Stimulated activated CD8-positive, alpha-beta memory T cell treated with anti-CD3 and anti-CD28 coated beads, Interleukin-15, amount 100 ng/mL, for 48 hours (primary cell): ENCODE measurements around the gene TMEM225B.
A peak's percentile ranks its signal among the peaks of the same experiment; 100 is the strongest.
"Not testable (repeated sequence)": the region's sequence is repeated elsewhere in the genome, so short reads cannot be mapped to it uniquely, and the experiment has no call there.

Source experiments
- DNase-seq, 2 donors: peaks; one replicate each; pipeline ENCODE4 v3.0.0-alpha.2; 2020; ENCODE audit warnings: low read depth in 2 of 2

Gene TMEM225B, protein sequence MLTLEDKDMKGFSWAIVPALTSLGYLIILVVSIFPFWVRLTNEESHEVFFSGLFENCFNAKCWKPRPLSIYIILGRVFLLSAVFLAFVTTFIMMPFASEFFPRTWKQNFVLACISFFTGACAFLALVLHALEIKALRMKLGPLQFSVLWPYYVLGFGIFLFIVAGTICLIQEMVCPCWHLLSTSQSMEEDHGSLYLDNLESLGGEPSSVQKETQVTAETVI

DNA sequence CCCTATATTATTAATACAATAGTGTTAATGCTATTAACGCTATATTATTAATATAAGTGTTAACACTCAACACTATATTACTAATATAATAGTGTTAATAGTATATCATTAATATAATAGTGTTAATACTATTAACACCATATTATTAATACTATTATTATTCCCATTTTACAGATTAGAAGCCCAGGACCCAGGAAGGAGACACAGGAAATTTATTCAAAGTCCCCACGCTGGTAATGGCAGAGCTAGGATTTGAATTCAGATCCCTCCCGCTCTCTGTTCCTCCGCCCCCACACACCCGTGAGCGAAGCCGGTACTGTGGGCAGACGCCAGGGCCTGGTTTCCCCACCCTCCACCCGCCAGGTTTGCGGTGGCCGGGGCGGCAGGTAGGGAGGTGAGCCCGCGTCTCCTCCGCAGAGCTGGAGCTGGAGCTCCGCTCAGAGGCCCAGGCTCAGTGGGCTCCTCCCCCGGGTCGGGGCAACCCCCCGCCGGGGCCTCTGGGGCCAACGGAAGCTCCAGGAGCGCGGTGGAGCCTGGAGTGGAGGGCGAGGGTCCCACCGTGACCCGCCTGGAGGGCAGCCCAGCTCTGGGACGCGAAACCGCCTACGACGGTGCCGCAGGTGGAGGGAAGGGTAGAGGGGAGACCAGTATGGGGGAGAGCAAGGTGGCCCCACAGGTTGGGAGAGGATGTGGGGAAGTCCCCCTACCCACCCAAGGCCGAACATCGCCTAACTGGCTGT is at the start of gene TMEM225B:
Gene TMEM225B (plus strand): TSS at position 506 of the 740 bp plus-strand sequence. CDS start 6,122 bp downstream, outside the sequence.
- no peak for DNase-seq

DNA sequence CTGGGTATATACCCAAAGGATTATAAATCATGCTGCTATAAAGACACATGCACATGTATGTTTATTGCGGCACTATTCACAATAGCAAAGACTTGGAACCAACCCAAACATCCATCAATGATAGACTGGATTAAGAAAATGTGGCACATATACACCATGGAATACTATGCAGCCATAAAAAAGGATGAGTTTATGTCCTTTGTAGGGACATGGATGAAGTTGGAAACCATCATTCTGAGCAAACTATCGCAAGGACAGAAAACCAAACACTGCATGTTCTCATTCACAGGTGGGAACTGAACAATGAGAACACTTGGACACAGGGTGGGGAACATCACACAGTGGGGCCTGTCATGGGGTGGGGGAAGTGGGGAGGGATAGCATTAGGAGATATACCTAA is 48.5 kb upstream of the TMEM225B start:
- DNase-seq, result not testable (repeated sequence)

DNA sequence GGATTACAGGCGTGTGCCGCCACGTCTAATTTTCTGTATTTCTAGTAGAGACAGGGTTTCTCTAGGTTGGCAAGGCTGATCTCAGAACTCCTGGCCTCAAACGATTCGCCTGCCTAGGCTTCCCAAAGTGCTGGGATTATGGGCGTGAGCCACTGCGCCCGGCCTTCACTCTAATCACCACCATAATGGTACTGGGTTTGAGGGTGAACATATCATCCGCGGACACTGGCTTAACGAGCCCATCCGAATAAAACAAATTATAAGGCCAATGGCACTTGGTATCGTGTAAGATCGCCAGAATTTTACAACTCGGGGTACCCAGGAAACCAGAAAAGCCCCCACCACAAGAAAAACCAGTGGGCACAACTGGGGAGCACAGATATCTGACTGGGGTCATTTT is 46.7 kb upstream of the TMEM225B start:
- no peak for DNase-seq

DNA sequence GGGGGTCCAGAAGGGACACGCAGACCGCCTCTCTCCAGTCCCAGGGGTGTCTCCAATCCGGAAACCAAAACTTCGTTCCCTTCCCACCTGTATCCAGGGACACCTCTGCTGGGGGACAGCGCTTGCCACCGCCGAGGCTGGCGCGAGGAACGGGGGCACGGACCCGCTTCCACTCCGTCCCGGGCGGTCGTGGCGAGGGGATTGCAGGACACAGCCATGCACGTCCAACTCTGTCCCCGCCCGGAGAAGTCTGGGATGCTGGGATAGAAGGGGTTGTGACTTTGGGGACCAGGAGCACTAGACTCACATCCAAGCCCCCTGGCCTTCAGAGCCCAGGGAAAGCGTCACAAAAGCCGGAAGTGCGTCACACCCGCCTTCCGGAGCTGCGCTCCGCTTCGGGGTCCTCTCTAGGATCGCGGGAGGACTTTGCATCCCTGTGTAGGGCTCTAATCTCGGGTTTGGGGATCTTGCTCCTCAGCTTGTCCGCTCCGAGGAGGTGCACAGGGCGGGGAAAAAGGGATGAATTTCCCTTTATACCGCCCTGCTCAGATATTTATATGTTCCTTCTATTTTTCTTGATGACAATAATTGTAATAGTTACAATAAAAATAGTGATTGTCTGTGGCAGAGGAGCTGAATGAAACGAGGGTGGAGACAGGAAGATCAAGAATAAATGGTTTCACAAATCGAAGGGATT is 46.2 kb upstream of the TMEM225B start, which contains the start of gene FAM200A:
Gene FAM200A (minus strand): TSS at position 348 of the 697 bp plus-strand sequence. CDS start 3,707 bp downstream, outside the sequence.
- peak; percentile 77 to 84 for DNase-seq

DNA sequence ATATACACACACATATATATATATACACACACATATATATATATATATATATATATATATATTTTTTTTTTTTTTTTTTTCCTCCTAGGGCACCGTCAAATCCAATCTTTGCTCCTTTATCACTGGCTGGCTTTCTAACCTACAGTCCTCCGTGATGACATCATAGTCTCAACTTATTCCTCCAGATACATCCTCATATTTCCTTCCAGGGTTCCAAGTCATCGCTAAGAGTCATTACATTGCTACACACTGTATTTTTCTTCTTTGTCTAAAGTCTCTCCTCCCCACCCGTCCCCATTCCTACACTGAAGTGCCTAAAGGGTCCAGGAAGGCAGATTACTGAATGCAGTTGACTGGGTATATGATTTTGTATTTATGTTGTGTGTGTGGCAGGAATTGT is 45.0 kb upstream of the TMEM225B start:
- DNase-seq, result no peak

DNA sequence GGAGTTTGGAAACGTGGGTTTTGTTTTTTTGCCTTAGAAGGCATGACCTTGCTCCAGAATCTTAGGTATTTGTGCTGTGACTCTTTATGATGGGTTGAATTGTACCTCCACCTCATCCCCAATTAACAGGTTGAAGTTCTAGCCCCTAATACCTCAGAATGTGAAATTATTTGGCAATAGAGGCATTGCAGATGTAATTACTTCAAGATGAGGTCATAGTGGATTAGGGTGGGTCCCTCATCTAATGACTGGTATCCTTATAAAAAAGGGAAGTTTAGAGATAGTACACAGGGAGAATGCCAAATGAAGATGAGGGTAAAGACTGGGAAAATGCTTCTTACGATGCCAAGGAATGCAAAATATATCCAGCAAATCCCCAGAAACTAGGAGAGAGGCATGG is 43.1 kb upstream of the TMEM225B start:
- no peak for DNase-seq

DNA sequence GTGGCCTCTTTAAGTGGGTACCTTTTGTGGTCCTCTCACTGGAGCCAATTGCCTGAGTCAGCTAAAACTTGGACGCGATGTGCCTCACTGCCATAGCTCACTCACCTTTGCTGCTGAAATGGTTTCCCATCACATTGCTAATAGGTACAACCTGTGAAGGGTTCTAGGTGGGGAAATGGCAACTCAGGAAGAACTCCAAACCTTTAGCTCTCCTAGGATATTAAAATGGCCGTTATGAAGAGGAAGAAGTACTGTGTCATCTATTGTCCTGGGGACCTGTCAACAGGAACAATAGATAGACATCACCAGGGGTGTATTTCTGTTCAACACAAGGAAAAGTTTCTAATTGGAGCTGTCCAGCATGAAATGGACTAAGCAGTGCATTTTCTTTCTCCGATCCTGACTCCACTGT is 40.9 kb upstream of the TMEM225B start:
- no peak for DNase-seq

DNA sequence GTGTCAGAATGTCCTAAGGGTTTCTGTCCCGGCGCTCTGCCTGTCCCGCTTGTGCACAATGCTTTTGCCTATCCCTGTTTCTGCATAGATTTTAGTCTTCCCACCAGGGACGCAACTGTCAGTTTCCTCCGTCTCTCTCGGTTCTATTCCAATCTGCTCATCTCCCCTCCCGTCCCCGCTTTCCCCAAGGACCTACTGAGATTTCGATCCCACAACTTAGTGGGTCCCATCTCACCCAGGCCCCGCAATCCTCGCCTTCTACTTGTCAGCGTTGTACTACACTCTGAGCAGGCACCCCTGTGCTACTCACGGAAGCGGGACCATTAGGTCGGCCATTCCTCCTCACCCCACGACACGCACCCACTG is 40.1 kb upstream of the TMEM225B start:
- no peak for DNase-seq

DNA sequence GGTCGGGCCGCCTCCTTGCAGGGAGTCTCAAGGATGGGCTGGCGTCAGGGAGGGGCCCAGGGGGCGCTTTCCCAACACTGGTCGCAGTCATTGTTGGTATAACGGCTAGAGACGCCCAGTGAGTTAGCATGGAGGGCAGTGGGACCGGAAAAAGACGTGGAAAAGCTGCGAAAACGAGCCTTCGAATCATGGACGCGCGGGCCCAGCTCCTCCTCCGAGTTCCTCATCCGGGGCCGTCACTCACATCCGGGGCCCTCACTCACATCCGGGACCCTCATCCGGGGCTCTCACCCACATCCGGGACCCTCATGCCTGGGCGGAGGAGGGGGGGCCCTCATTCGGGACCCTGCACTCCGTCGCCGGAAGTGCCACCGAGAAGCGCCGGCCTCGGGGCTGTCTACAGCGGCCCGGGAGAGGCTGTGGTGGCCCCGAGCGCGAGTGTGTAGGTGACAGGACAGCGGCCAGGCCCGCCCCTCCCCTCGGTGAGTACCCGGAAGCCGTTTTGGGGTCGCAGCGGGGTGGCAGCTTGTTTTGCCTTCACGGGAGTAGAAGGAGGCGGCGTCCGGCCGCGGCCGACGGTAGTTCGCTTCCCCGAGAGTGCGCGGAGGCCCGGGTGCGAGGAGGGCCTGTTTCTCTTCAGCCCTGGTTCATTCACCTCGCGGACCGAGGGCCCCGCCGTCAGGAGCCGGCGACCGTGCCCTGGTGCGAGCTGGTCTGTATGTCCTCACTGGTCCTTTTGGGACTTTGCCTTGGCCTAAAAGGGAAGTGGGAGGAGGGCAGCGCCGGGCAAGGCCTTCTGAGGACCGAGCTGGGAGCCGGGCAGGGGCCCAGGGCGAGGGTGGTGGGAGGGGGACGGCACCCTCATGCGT is 39.5 kb upstream of the TMEM225B start, which contains the start of gene ZNF655:
Gene ZNF655 (plus strand): TSS at position 337 of the 869 bp plus-strand sequence. CDS start 1,918 bp downstream, outside the sequence.
- peak; percentile 89 to 90 for DNase-seq

DNA sequence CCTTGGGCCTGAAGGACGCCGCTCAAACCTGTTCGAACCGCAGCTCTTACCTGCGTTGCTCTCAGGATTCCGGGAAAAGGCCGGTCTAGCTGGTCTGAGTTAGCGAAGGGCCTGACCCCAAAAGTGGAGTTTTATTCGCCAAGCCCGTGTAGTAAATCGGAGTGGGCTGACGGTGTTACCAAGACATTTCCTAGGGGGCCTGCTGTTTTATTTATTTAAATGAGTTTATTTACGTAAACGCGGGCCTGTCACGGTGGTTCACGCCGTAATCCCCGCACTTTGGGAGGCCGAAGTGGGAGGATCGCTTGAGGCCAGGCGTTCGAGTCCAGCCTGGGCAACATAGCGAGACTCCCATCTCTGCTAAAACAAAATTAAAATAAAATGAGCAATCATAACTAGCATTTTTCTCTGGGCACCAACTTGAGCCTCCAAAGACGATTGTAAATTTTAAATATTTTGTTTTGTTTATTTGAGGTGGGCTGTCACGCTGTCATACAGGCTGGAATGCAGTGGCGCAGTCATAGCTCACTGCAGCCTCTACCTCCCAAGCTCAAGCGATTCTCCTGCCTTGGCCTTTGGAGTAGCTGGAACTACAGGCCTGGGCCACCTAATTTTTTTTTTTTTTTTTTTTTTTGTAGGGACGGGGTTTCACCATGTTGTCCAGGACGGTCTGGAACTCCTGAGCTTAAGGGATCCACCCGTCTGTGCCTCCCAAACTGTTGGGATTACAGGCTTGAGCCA is 38.7 kb upstream of the TMEM225B start:
- DNase-seq, result no peak

DNA sequence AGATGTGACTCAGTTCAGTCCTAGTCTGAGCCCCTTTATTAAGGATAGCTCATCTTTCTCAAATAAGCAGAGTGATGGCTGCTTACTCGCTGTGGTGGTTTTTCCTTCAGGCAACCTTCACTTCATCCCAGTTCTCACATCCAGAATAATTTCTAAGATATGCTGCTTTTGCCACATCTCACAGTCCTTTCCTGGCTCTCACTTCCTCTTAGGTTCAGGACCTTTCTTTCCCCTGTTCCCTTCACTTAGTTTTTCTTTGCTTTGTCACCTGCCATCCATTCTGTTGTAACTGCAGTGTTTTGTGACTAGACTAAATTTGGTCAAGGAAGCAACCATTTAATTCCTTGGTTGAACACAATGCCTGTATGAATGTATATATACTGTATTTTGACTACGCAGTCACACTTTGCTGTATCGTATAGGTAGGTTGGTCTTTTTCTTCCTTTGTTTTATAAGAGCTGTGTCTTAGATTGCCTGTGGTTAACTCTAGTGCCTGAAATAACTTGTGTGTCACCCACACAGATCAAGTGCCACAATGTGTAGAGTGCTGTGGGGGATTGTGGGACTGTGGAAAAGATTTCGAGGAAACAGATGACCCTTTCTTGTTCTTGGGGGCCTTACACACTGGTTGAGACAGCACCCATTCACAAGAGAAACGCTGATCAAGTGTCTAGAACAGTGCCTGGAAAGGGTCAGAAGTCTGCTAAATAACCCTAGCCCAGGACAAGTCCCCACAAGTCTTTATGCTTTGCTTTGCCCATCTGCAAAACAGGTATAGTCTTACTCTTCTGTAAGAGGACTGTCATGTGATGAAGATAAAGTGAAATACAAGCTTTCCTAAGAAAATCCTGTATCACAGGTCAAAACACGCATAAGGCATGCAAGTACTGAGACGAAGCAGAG is 37.0 kb upstream of the TMEM225B start:
- no peak for DNase-seq

DNA sequence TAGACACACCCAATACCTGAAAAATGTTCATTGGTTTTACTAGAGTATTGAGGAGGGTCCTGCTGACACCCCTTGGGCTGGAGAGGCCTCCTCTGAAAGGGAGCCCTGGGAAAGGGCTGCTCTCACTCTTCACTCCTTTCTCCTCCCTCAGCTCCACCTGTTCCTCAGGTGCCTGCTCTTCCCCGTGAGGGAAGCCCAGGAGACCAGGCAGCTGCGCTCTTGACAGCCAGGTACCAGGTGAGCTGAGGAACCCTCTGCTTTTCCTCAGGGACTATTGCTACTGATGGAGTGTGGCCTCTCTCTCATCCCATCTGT is 36.4 kb upstream of the TMEM225B start:
- DNase-seq, result no peak

DNA sequence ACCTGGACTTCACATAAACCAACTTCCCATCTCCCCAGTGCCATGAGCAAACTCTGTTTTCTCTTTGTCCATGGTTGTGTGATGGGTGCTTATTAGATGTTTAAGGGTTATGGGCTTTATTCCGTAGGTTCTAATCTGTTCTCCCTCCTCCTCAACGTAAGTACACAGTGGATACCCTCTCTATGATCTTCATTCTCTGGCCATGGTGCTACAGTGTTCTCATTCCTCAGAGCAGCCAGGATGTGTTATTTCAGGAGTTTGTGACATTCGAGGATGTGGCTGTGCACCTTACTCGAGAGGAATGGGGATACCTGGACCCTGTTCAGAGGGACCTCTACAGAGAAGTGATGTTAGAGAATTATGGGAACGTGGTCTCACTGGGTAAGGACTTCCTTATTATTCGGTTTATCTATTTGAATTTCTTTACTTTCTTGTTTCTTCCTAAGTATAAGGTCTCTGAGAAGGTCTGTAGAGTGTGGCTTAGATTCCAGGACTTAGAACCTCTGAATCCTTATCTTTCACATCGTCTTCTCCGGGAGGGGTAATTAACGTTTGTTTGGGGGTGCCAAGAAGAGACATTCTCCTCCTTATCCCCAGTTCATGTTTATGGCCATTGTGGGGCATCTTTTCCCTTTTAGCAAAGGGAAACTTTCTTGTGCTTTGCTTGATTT is 35.8 kb upstream of the TMEM225B start:
- no peak for DNase-seq

DNA sequence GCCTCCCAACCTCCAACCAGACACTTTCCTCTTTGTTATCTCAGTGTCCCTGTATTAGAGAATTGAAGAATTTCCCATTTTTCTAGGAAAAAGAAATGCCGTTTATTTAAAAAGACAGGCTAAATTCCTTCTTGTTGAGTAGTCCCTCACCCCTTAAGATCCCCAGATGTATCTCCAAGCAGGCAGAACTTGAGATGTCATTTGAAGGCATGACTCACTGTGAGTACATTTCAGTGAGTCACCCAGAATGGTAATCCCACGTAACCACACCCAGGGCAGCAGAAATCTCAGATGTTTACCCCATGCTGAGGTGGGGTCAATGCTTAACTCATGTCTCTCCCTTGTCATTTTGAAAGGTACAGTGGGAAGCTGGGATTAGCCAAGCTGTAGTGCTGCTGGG is 35.2 kb upstream of the TMEM225B start:
- peak; percentile 41 to 45 for DNase-seq

DNA sequence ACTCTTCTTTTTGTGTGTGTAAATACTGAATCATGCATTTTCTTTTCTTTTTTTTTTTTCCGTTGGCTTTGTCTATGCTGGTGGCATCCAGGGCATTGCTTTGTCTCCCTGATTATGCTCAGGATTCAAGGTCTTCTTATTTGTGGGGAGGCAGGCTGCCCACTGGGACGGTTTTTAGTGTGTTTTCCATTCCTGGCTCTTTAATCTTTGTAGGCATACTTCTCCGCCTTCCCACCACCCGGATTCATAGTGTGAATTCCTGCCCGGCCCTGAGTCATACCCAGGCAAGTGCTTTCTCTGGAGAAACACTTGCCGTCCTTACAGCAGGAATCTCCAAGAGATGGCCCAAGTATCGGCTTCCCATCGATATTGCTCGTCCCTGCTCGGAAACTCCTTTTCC is 34.4 kb upstream of the TMEM225B start:
- DNase-seq, result no peak

DNA sequence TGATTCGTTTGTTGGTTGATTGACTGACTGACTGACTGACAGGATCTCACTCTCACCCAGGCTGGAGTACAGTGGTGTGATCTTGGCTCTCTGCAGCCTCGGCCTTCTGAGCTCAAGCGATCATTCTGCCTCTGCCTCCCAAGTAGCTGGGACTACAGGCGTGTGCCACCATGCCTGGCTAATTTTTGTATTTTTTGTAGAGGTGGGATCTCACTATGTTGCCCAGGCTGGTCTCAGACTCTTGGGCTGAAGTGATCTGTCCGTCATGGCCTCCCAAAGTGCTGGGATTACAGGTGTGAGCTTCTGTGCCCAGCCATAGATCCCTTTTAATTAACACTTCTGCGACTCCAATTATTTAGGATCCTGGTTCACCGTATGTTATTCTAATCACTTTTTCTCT is 29.3 kb upstream of the TMEM225B start:
- not testable (repeated sequence) for DNase-seq

DNA sequence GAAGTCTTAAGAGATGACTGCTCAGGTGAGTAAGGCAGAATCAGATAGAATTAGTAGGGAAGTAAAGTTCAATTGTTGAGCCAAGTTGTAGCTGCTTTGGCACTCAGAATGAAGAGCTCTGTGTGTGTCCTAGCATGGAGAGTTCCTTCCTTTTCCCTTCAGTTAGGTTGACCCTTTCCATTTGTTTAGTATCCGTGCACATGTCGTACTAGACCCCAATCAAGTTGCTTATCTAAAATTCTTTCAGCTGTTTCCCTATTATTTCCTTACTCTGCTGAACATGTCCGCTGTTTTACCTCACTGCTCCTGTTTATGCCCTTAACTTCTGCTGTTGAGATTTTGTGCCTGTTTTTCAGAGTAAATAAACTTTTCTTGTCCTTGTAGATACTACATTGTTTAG is 26.3 kb upstream of the TMEM225B start:
- no peak for DNase-seq

DNA sequence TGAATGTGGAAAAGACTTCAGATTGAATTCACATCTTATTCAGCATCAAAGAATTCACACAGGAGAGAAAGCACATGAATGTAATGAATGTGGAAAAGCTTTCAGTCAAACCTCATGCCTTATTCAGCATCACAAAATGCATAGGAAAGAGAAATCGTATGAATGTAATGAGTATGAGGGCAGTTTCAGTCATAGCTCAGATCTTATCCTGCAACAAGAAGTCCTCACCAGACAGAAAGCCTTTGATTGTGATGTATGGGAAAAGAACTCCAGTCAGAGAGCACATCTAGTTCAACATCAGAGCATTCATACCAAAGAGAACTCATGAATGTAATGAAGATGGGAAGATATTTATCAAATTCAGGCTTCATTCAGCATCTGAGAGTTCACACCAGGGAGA is 24.8 kb upstream of the TMEM225B start:
- no peak for DNase-seq

DNA sequence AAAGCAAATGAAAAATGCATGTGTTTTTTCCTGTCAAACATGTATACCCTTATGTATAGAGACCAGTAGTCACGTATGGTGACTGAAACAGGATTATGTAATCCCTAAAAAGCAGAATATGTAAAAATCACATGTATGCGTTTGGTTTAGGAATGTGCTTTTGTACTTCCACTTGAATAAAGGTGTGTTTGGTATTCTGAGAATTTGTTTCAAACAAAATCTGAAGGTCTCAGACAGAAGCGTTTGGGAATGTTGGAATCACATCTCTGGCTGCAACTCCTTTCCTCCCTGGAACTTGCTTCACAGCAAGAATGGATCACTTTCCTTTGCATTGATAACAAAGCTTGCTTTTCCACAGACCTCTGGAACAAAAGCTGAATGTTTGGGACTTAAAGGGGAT is 21.8 kb upstream of the TMEM225B start:
- DNase-seq, result no peak
